GM12878 (cell line): ENCODE results near the gene KIAA0825. TPM values are rescaled to one million over a fixed set of nuclear protein-coding genes. Genes with fewer than 3 reads are reported as not detected.
A peak's percentile ranks its signal among the peaks of the same experiment; 100 is the strongest.

ENCODE experiments used
- ATAC-seq: fragments of 200-7000 bp; cut with Tn5 transposase; 3 replicates; pipeline ENCODE4 v1.9.1; 2020; ENCODE audit warnings: mild to moderate bottlenecking, moderate library complexity
- BruUV-seq: library from RNA; stranded (reverse); fragments of 400-500 nt; replicated peaks from 2 replicates; lab custom pipeline; 2021; lab: Mats Ljungman, UMichigan
- CTCF ChIA-PET: fragments of 300-600 bp; sonication (Branson Sonifier 250); formaldehyde crosslinking; extraction: SDS; loops from one replicate; lab custom pipeline; 2021; ENCODE audit warnings: inconsistent platforms; lab: Yijun Ruan, JAX
- POLR2A ChIA-PET: fragments of 350-600 bp; formaldehyde crosslinking; extraction: SDS; loops from one replicate; lab custom pipeline; 2021; ENCODE audit warnings: inconsistent platforms; lab: Charles Lee
- RAD21 ChIA-PET: fragments of 300-600 bp; sonication (Branson Sonifier 250); formaldehyde crosslinking; loops from one replicate; lab custom pipeline; 2023; ENCODE audit warnings: antibody characterized with exemption; ENCODE audit not compliant: unreplicated experiment; lab: Charles Lee
- SMC1A ChIA-PET: fragments of 300-600 bp; sonication (Branson Sonifier 250); formaldehyde crosslinking; loops from one replicate; lab custom pipeline; 2023; ENCODE audit not compliant: unreplicated experiment, uncharacterized antibody; lab: Charles Lee
- DNase-seq: peaks from one replicate; pipeline ENCODE4 v3.0.0-alpha.2; 2011; ENCODE audit warnings: low read depth, low spot score
- FAIRE-seq: peaks from 3 replicates; lab custom pipeline; 2011; peaks lifted over from hg19 to GRCh38; lab: Jason Lieb, UNC
- H2AFZ ChIP-seq: 2 replicates; pipeline ENCODE4 v1.6.0; 2011; ENCODE audit warnings: low read depth, low read length, control low read depth; ENCODE audit not compliant: control insufficient read depth
- H3K27ac ChIP-seq: 2 replicates; pipeline ENCODE4 v1.5.1; 2011; ENCODE audit warnings: control low read depth; ENCODE audit not compliant: control insufficient read depth, insufficient read depth
- H3K27me3 ChIP-seq, 2 experiments: replicated peaks in 1 of 2; 2 replicates each; pipeline versions ENCODE4 v1.6.0 to v1.6.1; 2011; ENCODE audit warnings: low read length in 1 of 2; ENCODE audit not compliant: control insufficient read depth in 2 of 2, insufficient read depth in 2 of 2
- H3K36me3 ChIP-seq, 2 experiments: 2 replicates each; pipeline ENCODE4 v1.5.1; 2011; ENCODE audit warnings: low read length in 1 of 2; ENCODE audit not compliant: control insufficient read depth in 2 of 2, insufficient read depth in 2 of 2
- H3K4me1 ChIP-seq: 2 replicates; pipeline ENCODE4 v1.6.1; 2011; ENCODE audit warnings: mild to moderate bottlenecking, low read length, moderate library complexity, mixed read lengths; ENCODE audit not compliant: control insufficient read depth, insufficient read depth
- H3K4me2 ChIP-seq: 2 replicates; pipeline ENCODE4 v1.6.0; 2011; ENCODE audit warnings: control low read depth; ENCODE audit not compliant: control insufficient read depth, insufficient read depth
- H3K4me3 ChIP-seq: fragments of 200-600 bp; sonication (generic); 2 replicates; pipeline ENCODE4 v1.5.1; 2016
- H3K79me2 ChIP-seq: 2 replicates; pipeline ENCODE4 v1.6.0; 2011; ENCODE audit warnings: low read length; ENCODE audit not compliant: control insufficient read depth, insufficient read depth
- H3K9ac ChIP-seq: 2 replicates; pipeline ENCODE4 v1.8.0; 2011; ENCODE audit warnings: low read length, control low read depth, mixed read lengths; ENCODE audit not compliant: control insufficient read depth, insufficient read depth
- H3K9me3 ChIP-seq: replicated peaks from 3 replicates; pipeline ENCODE4 v1.5.1; 2011; ENCODE audit warnings: mild to moderate bottlenecking, low read length; ENCODE audit not compliant: control insufficient read depth, insufficient read depth
- H4K20me1 ChIP-seq: 2 replicates; pipeline ENCODE4 v1.6.0; 2011; ENCODE audit not compliant: control insufficient read depth, insufficient read depth
- BACH1 ChIP-seq: fragments of 450-650 bp; IDR thresholded peaks from 2 replicates; pipeline ENCODE4 v1.6.1; 2017; ENCODE audit warnings: mild to moderate bottlenecking, borderline replicate concordance
- CHD2 ChIP-seq: IDR thresholded peaks from 2 replicates; pipeline ENCODE4 v1.6.1; 2011; ENCODE audit warnings: low read depth, low read length, improper control_type of control experiment, borderline replicate concordance
- CREB1 ChIP-seq: IDR thresholded peaks from 2 replicates; pipeline ENCODE4 v1.6.1; 2012; ENCODE audit warnings: low read depth, mild to moderate bottlenecking, inconsistent platforms
- HCFC1 ChIP-seq: fragments of 150-350 bp; IDR thresholded peaks from 2 replicates; pipeline ENCODE4 v1.6.1; 2014; ENCODE audit warnings: low read length
- IKZF2 ChIP-seq, 2 experiments: fragments of 450-650 bp; IDR thresholded peaks; 2 replicates each; pipeline ENCODE4 v1.6.1; 2017; ENCODE audit warnings: mild to moderate bottlenecking in 2 of 2, moderate library complexity in 2 of 2
- NBN ChIP-seq: fragments of 450-650 bp; IDR thresholded peaks from 2 replicates; pipeline ENCODE4 v1.6.1; 2016
- NFYA ChIP-seq: IDR thresholded peaks from 2 replicates; pipeline ENCODE4 v1.6.1; 2011; ENCODE audit warnings: low read depth, mild to moderate bottlenecking, low read length, improper control_type of control experiment, borderline replicate concordance
- NKRF ChIP-seq: fragments of 450-650 bp; conservative IDR thresholded peaks from 2 replicates; pipeline ENCODE4 v1.6.1; 2017; ENCODE audit warnings: mild to moderate bottlenecking, moderate library complexity
- PKNOX1 ChIP-seq: fragments of 450-650 bp; IDR thresholded peaks from 2 replicates; pipeline ENCODE4 v1.6.1; 2016; ENCODE audit warnings: mild to moderate bottlenecking
- RAD21 ChIP-seq: IDR thresholded peaks from 2 replicates; pipeline ENCODE4 v1.6.1; 2011; ENCODE audit warnings: mild to moderate bottlenecking, low read depth, low read length, moderate library complexity; ENCODE audit not compliant: insufficient read depth
- RBBP5 ChIP-seq: fragments of 200-600 bp; sonication (generic); conservative IDR thresholded peaks from 2 replicates; pipeline ENCODE4 v1.6.1; 2016
- SMAD5 ChIP-seq: IDR thresholded peaks from 2 replicates; pipeline ENCODE4 v1.6.1; 2016; ENCODE audit warnings: antibody characterized with exemption, low read depth
- SP1 ChIP-seq: IDR thresholded peaks from one replicate; pipeline ENCODE4 v1.6.1; 2011; ENCODE audit warnings: low read depth, low read length
- SPI1 ChIP-seq: IDR thresholded peaks from 2 replicates; pipeline ENCODE4 v1.6.1; 2011; ENCODE audit warnings: low read depth, mild to moderate bottlenecking, low read length, moderate library complexity, borderline replicate concordance; ENCODE audit not compliant: insufficient read depth
- SREBF1 ChIP-seq: IDR thresholded peaks from 2 replicates; pipeline ENCODE4 v1.6.1; 2012; ENCODE audit warnings: mild to moderate bottlenecking, low read length
- STAT1 ChIP-seq: fragments of 450-650 bp; conservative IDR thresholded peaks from 2 replicates; pipeline ENCODE4 v1.6.1; 2014; ENCODE audit warnings: antibody characterized with exemption, mild to moderate bottlenecking
- TBL1XR1 ChIP-seq: IDR thresholded peaks from 2 replicates; pipeline ENCODE4 v1.6.1; 2012; ENCODE audit warnings: low read depth, low read length, improper control_type of control experiment
- ZBTB11 ChIP-seq: fragments of 450-650 bp; formaldehyde crosslinking; IDR thresholded peaks from 2 replicates; pipeline ENCODE4 v1.5.0; 2022; ENCODE audit warnings: mild to moderate bottlenecking, missing genetic modification characterization
- ZSCAN29 ChIP-seq: fragments of 450-650 bp; IDR thresholded peaks from 2 replicates; pipeline ENCODE4 v1.6.1; 2017; ENCODE audit warnings: mild to moderate bottlenecking, moderate library complexity
- WGBS: methylation state at CpG from one replicate; pipeline ENCODE4 v1.1.6; 2016; ENCODE audit warnings: low lambda C conversion rate; ENCODE audit not compliant: insufficient replicate concordance, insufficient coverage; ENCODE audit errors: missing lambda C conversion rate; 5-methylcytosine and 5-hydroxymethylcytosine counted together
- in situ Hi-C: fragments of 300-500 bp; cut with MboI; formaldehyde crosslinking; loops from 9 replicates; pipeline ENCODE4 v1.14.3; 2018; ENCODE audit warnings: mixed read lengths
- intact Hi-C: fragments of 100-400 bp; cut with micrococcal nuclease; formaldehyde crosslinking; loops from one replicate; pipeline ENCODE4 v1.14.2; 2022; ENCODE audit not compliant: unreplicated experiment
- polyA plus RNA-seq, 11 experiments: library from polyadenylated mRNA; depleted of rRNA in 4 of 11; unstranded in 6 of 11; stranded (reverse) in 5 of 11; fragments of >200 nt; fragmentation: Nextera tagmentation in 4 of 11; fragmentation: Illumina TruSeq in 1 of 11; extraction: Ambion mirVana in 4 of 11; extraction: Trizol in 1 of 11; gene quantifications; 1 replicate in 1 of 11; 2 replicates in 10 of 11; pipeline versions ENCODE4 v1.2.1 to v1.2.3, GENCODE V29; 2011 to 2016; ENCODE audit warnings: inconsistent platforms in 2 of 11, missing spikeins in 2 of 11, low read depth in 1 of 11
- total RNA-seq, 4 experiments: library from RNA; depleted of rRNA in 3 of 4; stranded (reverse); fragments of >200 nt in 3 of 4; fragmentation: Illumina TruSeq in 1 of 4; extraction: Trizol in 1 of 4; gene quantifications; 2 replicates each; pipeline versions ENCODE4 v1.2.1 to v1.2.3, GENCODE V29; 2013 to 2021

KIAA0825 gene
- total and polyA plus RNA-seq, 10 of the 15 experiments (the other 5 are each of a cell fraction or from before 2014, with no cell fraction given): 0.55 to 1.9 (median 1.5) TPM

- ATAC-seq (peak; percentile 98), FAIRE-seq (no peak), DNase-seq (peak; percentile 69)
- H3K4me2 ChIP-seq: peak overlapping the region; percentile 71
- H2AFZ ChIP-seq: peak overlapping the region; percentile 91
- H3K36me3 ChIP-seq: no peaks in the 10 kb centered on the region; a peak in 1 of 4 replicates
- in situ Hi-C loops (no loop called here), intact Hi-C loops (no loop called here)
- no peaks in the 10 kb centered on the region for H3K4me1 ChIP-seq
- H4K20me1 ChIP-seq: no peaks in the 10 kb centered on the region
- peak overlapping the region; percentile 90 for H3K9ac ChIP-seq
- POLR2A ChIA-PET: no interaction called here
- CTCF ChIA-PET: no interaction called here
- WGBS: 4% methylated on average over 51 of the region's 51 CpGs
- SMC1A ChIA-PET: no interaction called here
- RAD21 ChIA-PET: no interaction called here
- peaks cover 2% of the 10 kb centered on the region; the same call in 2 of the 3 replicates for H3K9me3 ChIP-seq
- H3K79me2 ChIP-seq: peaks cover 14% of the 10 kb centered on the region
- BruUV-seq: TSS peak; percentile 66
- H3K27ac ChIP-seq: peak overlapping the region; percentile 84
- peak overlapping the region; percentile 76 for H3K4me3 ChIP-seq
- H3K27me3 ChIP-seq: no peaks in the 10 kb centered on the region
- TF ChIP-seq PKNOX1: peak; percentile 70; the same call in 1 of the 2 replicates
- TF ChIP-seq STAT1: no peak
- TF ChIP-seq IKZF2 (IDR thresholded peaks at IDR 0.05): peak; percentile 71 to 75
- no peak for TF ChIP-seq NFYA
- peak; percentile 95 for TF ChIP-seq CREB1
- peak; percentile 79 for TF ChIP-seq NKRF
- no peak for TF ChIP-seq RBBP5
- no peak for TF ChIP-seq BACH1
- no peak for TF ChIP-seq SP1
- 0 out of 2 replicates have a peak, but pooled peaks have one; percentile 11 for TF ChIP-seq RAD21
- peak; percentile 85 for TF ChIP-seq NBN
- no peak for TF ChIP-seq ZSCAN29
- no peak for TF ChIP-seq ZBTB11
- no peak for TF ChIP-seq HCFC1
- TF ChIP-seq TBL1XR1: no peak
- no peak for TF ChIP-seq SREBF1
- TF ChIP-seq SMAD5: peak; percentile 64; the same call in 1 of the 2 replicates
- 0 out of 2 replicates have a peak, but pooled peaks have one; percentile 17 for TF ChIP-seq CHD2
- TF ChIP-seq SPI1: no peak
Measured at GRCh38 chr5:94111209-94112004, 507.0 kb downstream of the KIAA0825 start.
